A673 (cell line): ENCODE data around the gene BBS4.

Source experiments
- CTCF ChIP-seq: fragments of 300-800, 200-600 bp; sonication (generic); conservative IDR thresholded peaks from 2 replicates; pipeline ENCODE4 v1.5.1; 2017; ENCODE audit warnings: low read depth, mild to moderate bottlenecking, antibody characterized with exemption, low read length, moderate library complexity, mixed read lengths
- EZH2 ChIP-seq: fragments of 200-600 bp; sonication (generic); IDR thresholded peaks from 2 replicates; pipeline ENCODE4 v1.6.1; 2017; ENCODE audit warnings: borderline replicate concordance, low read depth, mild to moderate bottlenecking, mixed read lengths, antibody characterized with exemption, low read length; ENCODE audit not compliant: poor library complexity, severe bottlenecking

- TF ChIP-seq CTCF (no peak), EZH2 (no peak)
These were observed 42.8 kb downstream of the BBS4 start for GRCh38 chr15:72728821-72729220.
